Kidney epithelial cell (primary cell): ENCODE measurements around the gene USH1C. TPM values are rescaled to one million over a fixed set of nuclear protein-coding genes. Genes with fewer than 3 reads are reported as not detected.

Experiments used
- DNase-seq: peaks from one replicate; pipeline ENCODE4 v3.0.0-alpha.2; 2010; ENCODE audit warnings: low read depth
- H3K27me3 ChIP-seq: 2 replicates; pipeline ENCODE4 v1.6.0; 2011; ENCODE audit warnings: low read length; ENCODE audit not compliant: control insufficient read depth, insufficient read depth
- H3K36me3 ChIP-seq: 2 replicates; pipeline ENCODE4 v1.5.1; 2011; ENCODE audit warnings: low read length; ENCODE audit not compliant: control insufficient read depth, insufficient read depth
- H3K4me3 ChIP-seq: 2 replicates; pipeline ENCODE4 v1.5.1; 2011; ENCODE audit warnings: low read depth, mild to moderate bottlenecking, control low read depth, low read length
- total RNA-seq: library from RNA; depleted of rRNA; stranded (reverse); fragments of >200 nt; gene quantifications from 2 replicates; pipeline ENCODE4 v1.2.3, GENCODE V29; 2015
- TF ChIP-seq, protein P1 (sequence below): IDR thresholded peaks from 2 replicates; pipeline ENCODE4 v1.5.1; 2011; ENCODE audit warnings: mild to moderate bottlenecking, moderate library complexity, low read length, control low read depth, inconsistent platforms; ENCODE audit not compliant: insufficient read depth, poor library complexity, severe bottlenecking

Gene USH1C
- total RNA-seq, 1 donor from 2014 or later = 1.8 TPM

DNA sequence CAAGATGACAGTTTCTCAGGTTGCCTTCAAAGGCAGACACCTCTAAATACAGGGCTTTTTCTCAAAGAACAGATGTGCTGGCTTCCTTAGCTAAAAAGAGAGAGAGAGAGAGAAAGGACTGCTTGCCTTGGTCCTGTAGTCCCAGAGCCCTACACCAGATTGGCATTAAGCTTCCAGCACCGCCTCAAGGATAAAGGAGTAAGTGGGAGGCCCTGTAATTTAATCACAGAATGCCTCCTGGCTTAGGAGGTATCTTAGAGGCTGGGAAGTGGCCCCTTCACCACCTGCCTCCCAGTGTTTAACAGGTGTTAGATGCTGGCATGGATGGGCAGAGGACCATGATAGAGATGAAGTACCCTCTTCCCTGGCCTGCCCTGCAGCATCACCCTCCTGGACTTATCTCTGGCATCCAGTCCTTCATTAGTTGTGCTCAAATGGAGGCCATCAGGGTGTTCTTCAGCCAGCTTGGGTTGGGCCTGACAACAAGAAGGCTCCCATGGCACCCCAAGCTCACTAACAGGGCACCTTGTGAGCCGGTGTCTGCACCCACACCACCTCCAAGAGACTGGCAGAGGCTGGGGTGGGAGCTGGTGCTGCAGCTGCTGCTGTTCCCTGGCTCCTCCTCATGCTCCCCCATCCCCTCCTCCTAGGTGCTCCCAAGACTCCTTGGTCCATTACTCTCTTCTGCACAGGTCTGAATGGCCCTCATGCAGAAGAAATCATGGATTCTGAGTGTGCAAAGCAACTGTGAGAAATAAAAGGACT, 100.1 kb downstream of the USH1C start:
- H3K27me3 ChIP-seq = peaks cover 21% of the 10 kb centered on the region

More for the DNA sequence above, 100.1 kb downstream of the USH1C start:
- no peak for DNase-seq
- TF ChIP-seq, protein P1, sequence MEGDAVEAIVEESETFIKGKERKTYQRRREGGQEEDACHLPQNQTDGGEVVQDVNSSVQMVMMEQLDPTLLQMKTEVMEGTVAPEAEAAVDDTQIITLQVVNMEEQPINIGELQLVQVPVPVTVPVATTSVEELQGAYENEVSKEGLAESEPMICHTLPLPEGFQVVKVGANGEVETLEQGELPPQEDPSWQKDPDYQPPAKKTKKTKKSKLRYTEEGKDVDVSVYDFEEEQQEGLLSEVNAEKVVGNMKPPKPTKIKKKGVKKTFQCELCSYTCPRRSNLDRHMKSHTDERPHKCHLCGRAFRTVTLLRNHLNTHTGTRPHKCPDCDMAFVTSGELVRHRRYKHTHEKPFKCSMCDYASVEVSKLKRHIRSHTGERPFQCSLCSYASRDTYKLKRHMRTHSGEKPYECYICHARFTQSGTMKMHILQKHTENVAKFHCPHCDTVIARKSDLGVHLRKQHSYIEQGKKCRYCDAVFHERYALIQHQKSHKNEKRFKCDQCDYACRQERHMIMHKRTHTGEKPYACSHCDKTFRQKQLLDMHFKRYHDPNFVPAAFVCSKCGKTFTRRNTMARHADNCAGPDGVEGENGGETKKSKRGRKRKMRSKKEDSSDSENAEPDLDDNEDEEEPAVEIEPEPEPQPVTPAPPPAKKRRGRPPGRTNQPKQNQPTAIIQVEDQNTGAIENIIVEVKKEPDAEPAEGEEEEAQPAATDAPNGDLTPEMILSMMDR = no peak
- Histone ChIP-seq H3K36me3 (no peaks in the 10 kb centered on the region), H3K4me3 (no peak overlapping the region)

Other genes starting within 250 kb of the USH1C start
- 10.1 and 11.4 TPM in 2 replicates for gene NCR3LG1, start 192.6 kb downstream of the USH1C start, total RNA-seq
- gene KCNJ11, start 155.8 kb downstream of the USH1C start, total RNA-seq = 1.2 and 1.3 TPM in 2 replicates
- gene ABCC8, start 67.6 kb downstream of the USH1C start, total RNA-seq = not detected in 2 replicates
- not detected in 2 replicates for gene OTOG, start 2.8 kb upstream of the USH1C start, total RNA-seq
- not detected in 2 replicates for gene MYOD1, start 175.2 kb upstream of the USH1C start, total RNA-seq
- not detected in 2 replicates for gene KCNC1, start 190.4 kb upstream of the USH1C start, total RNA-seq